IMR-90 (cell line): Measurements from ENCODE around the gene SGPL1. TPM values are rescaled to one million over a fixed set of nuclear protein-coding genes. Genes with fewer than 3 reads are reported as not detected.

ENCODE experiments used
- ATAC-seq: fragments of 200-7000 bp; cut with Tn5 transposase; 2 replicates; pipeline ENCODE4 v1.9.1; 2020; ENCODE audit warnings: low read depth, mild to moderate bottlenecking, moderate library complexity
- BruUV-seq: library from RNA; stranded (reverse); fragments of 400-500 nt; replicated peaks from 2 replicates; lab custom pipeline; 2021; lab: Mats Ljungman, UMichigan
- CTCF ChIA-PET: fragments of 300-600 bp; formaldehyde crosslinking; extraction: SDS; loops from one replicate; lab custom pipeline; 2021; ENCODE audit warnings: antibody characterized with exemption; lab: Yijun Ruan, JAX
- POLR2A ChIA-PET: fragments of 300-600 bp; sonication (Branson Sonifier 250); formaldehyde crosslinking; loops from one replicate; lab custom pipeline; 2022; ENCODE audit warnings: antibody characterized with exemption; ENCODE audit not compliant: unreplicated experiment; lab: Charles Lee
- DNase-seq: peaks from one replicate; pipeline ENCODE4 v3.0.0; 2013
- H2AFZ ChIP-seq: replicated peaks from 2 replicates; pipeline ENCODE3; 2013; ENCODE audit warnings: low read length, mild to moderate bottlenecking; ENCODE audit not compliant: poor library complexity
- H2AK5ac ChIP-seq: 2 replicates; pipeline ENCODE4 v1.6.1; 2013; ENCODE audit warnings: low read depth, low read length, inconsistent platforms
- H2AK9ac ChIP-seq: replicated peaks from 2 replicates; pipeline ENCODE3; 2013; ENCODE audit warnings: mild to moderate bottlenecking, low read depth, low read length, moderate library complexity; ENCODE audit not compliant: poor library complexity
- H2BK120ac ChIP-seq: 2 replicates; pipeline ENCODE4 v1.6.1; 2013; ENCODE audit warnings: low read depth, low read length, inconsistent platforms
- H2BK15ac ChIP-seq: 3 replicates; pipeline ENCODE4 v1.6.1; 2013; ENCODE audit warnings: low read depth, low read length, inconsistent platforms
- H2BK20ac ChIP-seq: 2 replicates; pipeline ENCODE4 v1.6.1; 2013; ENCODE audit warnings: low read depth, mild to moderate bottlenecking, inconsistent platforms, low read length, moderate library complexity
- H2BK5ac ChIP-seq: 2 replicates; pipeline ENCODE4 v1.6.1; 2013; ENCODE audit warnings: mild to moderate bottlenecking, low read depth, low read length, inconsistent platforms; ENCODE audit not compliant: poor library complexity, severe bottlenecking
- H3K14ac ChIP-seq: replicated peaks from 2 replicates; pipeline ENCODE4 v1.6.1; 2013; ENCODE audit warnings: low read depth, low read length, inconsistent platforms
- H3K18ac ChIP-seq: 2 replicates; pipeline ENCODE4 v1.6.1; 2013; ENCODE audit warnings: low read depth, low read length, control low read depth
- H3K23ac ChIP-seq: 2 replicates; pipeline ENCODE4 v1.6.1; 2013; ENCODE audit warnings: low read depth, low read length, inconsistent platforms
- H3K27ac ChIP-seq: 2 replicates; pipeline ENCODE4 v1.5.1; 2013; ENCODE audit warnings: mild to moderate bottlenecking, control low read depth, low read length; ENCODE audit not compliant: insufficient read depth
- H3K27me3 ChIP-seq: 2 replicates; pipeline ENCODE4 v1.6.1; 2013; ENCODE audit warnings: low read length; ENCODE audit not compliant: control insufficient read depth, insufficient read depth
- H3K36me3 ChIP-seq: 2 replicates; pipeline ENCODE4 v1.6.1; 2013; ENCODE audit warnings: low read length, mixed read lengths; ENCODE audit not compliant: control insufficient read depth, insufficient read depth
- H3K4ac ChIP-seq: 2 replicates; pipeline ENCODE4 v1.6.1; 2013; ENCODE audit warnings: low read depth, low read length, inconsistent platforms
- H3K4me1 ChIP-seq: 2 replicates; pipeline ENCODE4 v1.6.1; 2013; ENCODE audit warnings: low read length, mixed read lengths; ENCODE audit not compliant: control insufficient read depth, insufficient read depth
- H3K4me2 ChIP-seq: 2 replicates; pipeline ENCODE4 v1.6.1; 2013; ENCODE audit warnings: low read depth, mild to moderate bottlenecking, control low read depth, low read length, moderate library complexity
- H3K4me3 ChIP-seq: 2 replicates; pipeline ENCODE4 v1.5.1; 2013; ENCODE audit warnings: low read depth, mild to moderate bottlenecking, control low read depth, low read length, moderate library complexity; ENCODE audit not compliant: insufficient read depth
- H3K56ac ChIP-seq: 2 replicates; pipeline ENCODE4 v1.6.1; 2013; ENCODE audit warnings: low read length, inconsistent platforms; ENCODE audit not compliant: insufficient read depth; ENCODE audit errors: extremely low read depth
- H3K79me1 ChIP-seq, 2 experiments: 2 replicates each; pipeline ENCODE4 v1.6.1; 2013; ENCODE audit warnings: low read length in 2 of 2, inconsistent platforms in 1 of 2, low read depth in 1 of 2
- H3K9ac ChIP-seq: 2 replicates; pipeline ENCODE4 v1.6.1; 2013; ENCODE audit warnings: low read depth, low read length, control low read depth
- H3K9me1 ChIP-seq: 2 replicates; pipeline ENCODE4 v1.6.1; 2013; ENCODE audit warnings: low read length, inconsistent platforms; ENCODE audit not compliant: insufficient read depth
- H3K9me3 ChIP-seq: 2 replicates; pipeline ENCODE4 v1.6.1; 2013; ENCODE audit warnings: low read length; ENCODE audit not compliant: control insufficient read depth, insufficient read depth
- H4K20me1 ChIP-seq: 2 replicates; pipeline ENCODE4 v1.6.1; 2013; ENCODE audit warnings: low read length, inconsistent platforms; ENCODE audit not compliant: insufficient read depth
- H4K5ac ChIP-seq: 2 replicates; pipeline ENCODE4 v1.6.1; 2013; ENCODE audit warnings: mild to moderate bottlenecking, low read depth, low read length, control low read depth
- H4K8ac ChIP-seq, 2 experiments: 2 replicates each; pipeline ENCODE4 v1.6.1; 2013; ENCODE audit warnings: low read depth in 2 of 2, low read length in 2 of 2, control low read depth in 1 of 2, inconsistent platforms in 1 of 2
- H4K91ac ChIP-seq: 2 replicates; pipeline ENCODE4 v1.6.1; 2013; ENCODE audit warnings: low read depth, low read length, inconsistent platforms; ENCODE audit not compliant: insufficient read depth
- CEBPB ChIP-seq: IDR thresholded peaks from 2 replicates; pipeline ENCODE4 v1.6.1; 2012; ENCODE audit warnings: low read depth, low read length, improper control_type of control experiment
- MAFK ChIP-seq: IDR thresholded peaks from 2 replicates; pipeline ENCODE4 v1.6.1; 2012; ENCODE audit warnings: low read depth, low read length, improper control_type of control experiment
- MXI1 ChIP-seq: IDR thresholded peaks from 2 replicates; pipeline ENCODE4 v1.6.1; 2012; ENCODE audit warnings: low read depth, mild to moderate bottlenecking, low read length, moderate library complexity, borderline replicate concordance
- POLR2A ChIP-seq: IDR thresholded peaks from 2 replicates; pipeline ENCODE4 v1.6.1; 2012; ENCODE audit warnings: mild to moderate bottlenecking, low read depth, low read length
- WGBS, 2 experiments: methylation state at CpG; one replicate each; pipeline versions ENCODE4 v1.1.5 to v1.1.7; 2013; ENCODE audit warnings: missing lambda C conversion rate in 2 of 2; ENCODE audit not compliant: insufficient read length in 1 of 2; ENCODE audit errors: extremely low coverage in 2 of 2; 5-methylcytosine and 5-hydroxymethylcytosine counted together
- dilution Hi-C: fragments of 300-500 bp; cut with HindIII; formaldehyde crosslinking; loops from one replicate; pipeline ENCODE4 v1.14.3; 2018; ENCODE audit warnings: low sequenced_read_pairs; ENCODE audit not compliant: unreplicated experiment
- in situ Hi-C: fragments of 300-500 bp; cut with MboI; formaldehyde crosslinking; loops from 3 replicates; pipeline ENCODE4 v1.14.3; 2019; ENCODE audit warnings: low sequenced_read_pairs, inconsistent platforms, mixed read lengths
- intact Hi-C: fragments of 100-400 bp; cut with micrococcal nuclease; formaldehyde crosslinking; loops from 2 replicates; pipeline ENCODE4 v1.10.0; 2022
- polyA plus RNA-seq, 3 experiments: library from polyadenylated mRNA; depleted of rRNA; stranded (reverse); fragments of >200 nt; gene quantifications; 2 replicates each; pipeline ENCODE4 v1.2.3, GENCODE V29; 2012; ENCODE audit warnings: low replicate concordance in 1 of 3
- total RNA-seq: library from RNA; depleted of rRNA; stranded (reverse); fragments of >200 nt; gene quantifications from 2 replicates; pipeline ENCODE4 v1.2.3, GENCODE V29; 2012

The SGPL1 gene
- total and polyA plus RNA-seq, 2 of the 4 experiments (the other 2 are of a cell fraction), result 12.2 to 26.7 TPM

GRCh38 chr10:70816220-70816894 lies 609 bp downstream of the SGPL1 start:
- peaks cover 3% of the 10 kb centered on the region for H3K36me3 ChIP-seq
- peaks cover 3% of the 10 kb centered on the region; the same call in 1 of the 2 replicates for H4K20me1 ChIP-seq
- H4K5ac ChIP-seq, result peak overlapping the region; percentile 60
- peak overlapping the region; percentile 92; the same call in 1 of the 2 replicates for H3K23ac ChIP-seq
- H3K4me2 ChIP-seq, result peak overlapping the region; percentile 86
- peak overlapping the region; percentile 90 for H2BK5ac ChIP-seq
- H3K4me3 ChIP-seq, result peak overlapping the region; percentile 86
- peak overlapping the region; percentile 87 for H3K27ac ChIP-seq
- dilution Hi-C loops (no loop called here), intact Hi-C loops (loop anchor here (2.0 to 10.0 kb wide), 2 partner anchors 266 to 398 kb away; partner anchors contain the start of gene UNC5B), in situ Hi-C loops (no loop called here)
- peak overlapping the region; percentile 66 for H3K56ac ChIP-seq
- H2BK15ac ChIP-seq, result no peak overlapping the region
- WGBS, 2 experiments, result 0% methylated on average over 2 of the region's 43 CpGs; no CpG with 5 or more reads in 1 of the 2 experiments
- H3K79me1 ChIP-seq, result peaks cover 9 to 41% of the 10 kb centered on the region in 2 experiments
- peak overlapping the region; percentile 72 for H2BK120ac ChIP-seq
- H3K18ac ChIP-seq, result peak overlapping the region; percentile 22; the same call in 1 of the 2 replicates
- no peaks in the 10 kb centered on the region; the same call in 1 of the 2 replicates for H3K9me1 ChIP-seq
- DNase-seq, result peak; percentile 91
- H2AK5ac ChIP-seq, result peak overlapping the region; percentile 48; the same call in 1 of the 2 replicates
- peak; percentile 86 for ATAC-seq
- H3K4ac ChIP-seq, result peak overlapping the region; percentile 93
- peak overlapping the region; percentile 80 for H3K14ac ChIP-seq
- POLR2A ChIA-PET, result no interaction called here
- H2AFZ ChIP-seq, result peak overlapping the region; percentile 99
- TF ChIP-seq CEBPB (peak; percentile 44; the same call in 1 of the 2 replicates), MXI1 (peak; percentile 77; the same call in 1 of the 2 replicates), MAFK (no peak), POLR2A (peak; percentile 50; the same call in 1 of the 2 replicates)
- CTCF ChIA-PET, result interaction anchor here (1.2 to 2.7 kb wide), 4 partner anchors 17 to 64 kb away, joined by 3 to 15 read pairs (median 4); no protein-coding TSS in a partner anchor
- peak overlapping the region; percentile 81 for H3K9ac ChIP-seq
- peaks cover 5% of the 10 kb centered on the region; the same call in 1 of the 2 replicates for H3K27me3 ChIP-seq
- peak overlapping the region; percentile 89 for H2AK9ac ChIP-seq
- BruUV-seq, result no TSS peak
- no peaks in the 10 kb centered on the region for H3K9me3 ChIP-seq
- H3K4me1 ChIP-seq, result no peaks in the 10 kb centered on the region
- H4K8ac ChIP-seq, result peak overlapping the region in 1 of 2 experiments; percentile 93; a peak in 3 of 4 replicates
- H4K91ac ChIP-seq, result peak overlapping the region; percentile 86
- no peak overlapping the region for H2BK20ac ChIP-seq
